HG02938 (cell line): ENCODE data around the gene SLC7A6.
A peak's percentile ranks its signal among the peaks of the same experiment; 100 is the strongest.

Source experiments
- ATAC-seq: cut with Tn5 transposase; IDR thresholded peaks from one replicate; pipeline ENCODE4 v1.9.1; 2021; ENCODE audit warnings: mild to moderate bottlenecking, moderate library complexity; ENCODE audit not compliant: unreplicated experiment

SLC7A6 gene

DNA sequence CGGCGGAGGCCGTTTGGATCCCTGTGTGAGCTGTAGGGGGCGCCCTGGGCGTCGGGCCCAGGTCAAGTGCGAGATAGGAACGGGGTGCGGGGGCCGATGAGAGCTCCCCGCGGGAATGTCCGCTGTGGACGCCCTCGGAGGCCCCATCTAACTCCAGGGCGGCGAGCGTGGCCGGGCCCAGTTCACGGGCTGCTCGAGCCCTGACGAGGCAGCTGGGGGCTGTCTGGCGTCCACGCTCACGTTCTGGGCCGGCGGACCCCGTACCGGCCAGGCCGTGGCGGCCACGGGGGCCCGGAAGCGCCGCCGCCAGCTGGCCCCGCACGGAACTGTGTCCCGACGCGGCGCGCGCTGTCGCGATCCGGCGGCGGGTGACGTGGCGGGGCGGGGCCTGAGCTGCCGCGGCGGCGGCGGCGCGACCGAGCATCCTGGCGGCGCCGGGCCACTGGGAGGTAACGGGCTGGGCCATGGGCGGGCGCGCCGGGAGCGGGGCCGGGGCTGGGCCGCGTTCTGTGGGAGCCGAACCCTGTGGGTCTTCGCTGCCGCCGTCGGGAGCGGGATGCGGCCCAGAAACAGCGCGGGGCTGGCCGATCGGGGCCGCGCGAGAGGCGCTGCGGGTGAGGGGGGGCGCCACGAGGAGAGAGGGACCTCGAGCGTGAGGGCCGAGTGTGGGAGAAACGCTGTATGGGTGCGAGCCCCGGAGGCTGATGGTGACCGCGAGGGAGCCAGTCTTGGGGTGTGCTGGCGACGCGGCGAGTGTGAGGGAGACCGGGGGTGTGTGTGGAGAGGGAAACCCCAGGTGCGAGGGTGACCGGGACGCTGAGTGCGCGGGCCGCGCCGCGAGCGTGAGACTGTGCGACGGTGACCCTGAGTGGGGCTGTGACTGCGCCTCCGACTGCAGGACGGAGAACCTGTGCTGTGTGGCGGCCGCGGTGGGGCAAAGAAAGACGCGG lies at the start of gene SLC7A6:
TSS of gene SLC7A6 (plus strand) at position 399 of the 950 bp plus-strand sequence. CDS start 10,201 bp downstream, outside the sequence.
- ATAC-seq, result peak; percentile 60

DNA sequence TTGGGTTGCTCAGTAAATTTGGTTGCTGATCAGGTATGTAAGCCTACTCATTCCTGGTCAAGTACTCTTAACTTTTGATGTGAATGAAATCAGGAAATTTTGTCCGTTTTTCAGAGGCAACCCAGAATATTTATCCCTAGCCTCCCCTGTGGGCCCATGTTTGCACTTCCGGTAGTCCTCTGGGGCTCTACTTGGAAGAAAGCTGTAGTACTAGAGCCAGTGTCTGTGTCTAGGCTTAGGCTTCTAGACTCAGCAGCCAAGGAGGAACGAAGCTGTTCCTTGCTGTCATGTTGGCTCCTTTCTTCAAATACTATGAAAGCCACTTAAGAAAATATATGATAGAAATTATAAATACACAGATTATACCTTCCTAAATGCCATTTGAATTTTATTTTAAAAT lies 49.6 kb upstream of the SLC7A6 start:
- no peak for ATAC-seq

DNA sequence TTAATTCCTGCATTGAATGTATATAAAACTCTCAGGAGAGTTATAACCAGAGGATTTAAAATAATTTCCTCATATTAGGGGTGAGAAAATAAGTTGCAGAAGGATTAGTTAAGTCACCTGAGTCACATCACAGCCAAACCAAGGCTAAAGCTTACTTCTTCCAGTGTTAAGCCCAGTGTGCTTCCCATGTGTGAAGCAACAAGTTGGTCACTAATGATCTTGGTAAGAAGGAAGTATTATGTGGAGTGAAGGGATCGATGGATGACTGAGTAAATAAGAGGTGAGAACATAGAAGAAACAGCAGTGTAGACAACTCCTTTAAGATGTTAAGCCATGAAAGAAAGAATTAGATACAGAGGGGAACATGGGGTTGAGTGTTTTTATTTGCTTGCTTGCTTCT lies 49.0 kb upstream of the SLC7A6 start:
- no peak for ATAC-seq

DNA sequence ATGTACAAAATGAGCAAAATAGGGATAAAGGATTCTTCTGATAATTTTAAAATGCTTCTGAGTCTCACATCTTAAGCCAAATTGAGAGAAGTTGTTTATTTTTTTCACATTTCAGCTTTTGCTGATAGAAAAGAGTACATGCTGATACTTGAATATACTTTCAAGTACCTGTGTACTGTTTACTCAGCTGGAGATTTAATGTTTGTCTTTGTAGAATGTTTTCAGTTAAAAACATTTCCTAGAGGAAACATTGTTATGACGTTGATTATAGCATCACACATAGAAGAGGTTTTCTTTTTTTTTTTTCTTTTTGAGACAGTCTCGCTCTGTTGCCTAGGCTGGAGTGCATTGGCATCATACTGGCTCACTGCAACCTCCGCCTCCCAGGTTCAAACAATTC lies 48.1 kb upstream of the SLC7A6 start:
- no peak for ATAC-seq

- no peak for ATAC-seq
Measured at GRCh38 chr16:68217506-68217905, 46.8 kb upstream of the SLC7A6 start.

DNA sequence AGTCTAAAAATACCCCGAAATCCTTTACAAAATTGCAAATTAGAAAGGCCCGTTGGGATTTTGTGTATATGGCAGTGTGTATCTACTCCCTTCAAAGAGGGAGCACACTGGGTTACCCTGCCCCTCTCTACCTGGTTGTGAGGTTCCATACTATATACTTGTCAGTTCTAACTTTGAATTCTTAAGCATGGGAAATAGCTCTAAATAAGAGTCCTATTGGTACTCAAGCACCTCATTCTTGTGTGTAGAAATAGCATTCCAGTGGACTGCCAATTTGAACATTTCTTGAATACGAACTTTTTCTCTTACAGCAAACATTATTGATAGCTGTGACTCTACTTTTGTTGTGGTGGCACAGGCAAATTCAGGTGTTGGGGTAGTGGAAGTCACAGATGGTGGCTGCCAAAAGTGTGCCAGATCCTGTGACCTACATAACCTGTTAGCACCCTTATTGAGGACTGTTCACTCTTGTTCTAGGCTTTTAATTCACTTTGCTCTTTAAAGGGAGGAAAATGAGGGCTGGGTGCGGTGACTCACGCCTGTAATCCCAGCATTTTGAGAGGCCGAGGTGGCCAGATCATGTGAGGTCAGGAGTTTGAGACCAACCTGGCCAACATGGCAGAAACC lies 44.5 kb upstream of the SLC7A6 start:
- ATAC-seq, result no peak

DNA sequence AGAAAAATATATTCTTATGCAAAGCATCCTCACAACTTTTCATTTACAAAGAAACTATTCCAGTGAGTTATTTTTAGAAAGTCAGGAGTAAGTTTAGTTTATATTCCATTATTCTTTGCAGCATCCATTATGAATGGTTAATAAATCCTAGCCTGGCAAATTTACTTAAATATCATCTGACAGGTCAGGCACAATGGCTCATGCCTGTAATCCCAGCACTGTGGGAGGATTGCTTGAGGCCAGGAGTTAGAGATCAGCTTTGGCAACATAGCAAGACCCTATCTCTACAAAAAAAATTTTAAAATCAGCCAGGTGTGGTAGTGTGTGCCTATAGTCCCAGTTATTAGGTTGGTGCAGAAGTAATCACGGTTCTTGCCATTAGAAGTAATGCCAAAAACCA lies 41.3 kb upstream of the SLC7A6 start:
- ATAC-seq, result no peak

DNA sequence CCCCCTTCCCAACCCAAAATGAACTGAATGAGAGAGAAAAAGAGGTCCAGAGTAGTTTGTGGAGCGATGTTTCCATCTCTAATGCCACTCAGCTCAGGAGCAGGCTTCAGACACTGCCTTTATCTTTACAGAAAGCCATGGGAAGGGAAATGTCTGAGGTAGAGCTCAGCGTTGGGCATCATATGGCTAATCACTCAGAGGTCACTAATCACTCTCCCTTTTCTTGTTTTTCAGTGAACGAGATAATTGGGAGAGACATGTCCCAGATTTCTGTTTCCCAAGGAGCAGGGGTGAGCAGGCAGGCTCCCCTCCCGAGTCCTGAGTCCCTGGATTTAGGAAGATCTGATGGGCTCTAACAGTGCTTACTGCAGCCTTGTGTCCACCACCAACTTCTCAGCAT lies 38.2 kb upstream of the SLC7A6 start:
- ATAC-seq, result no peak

- no peak for ATAC-seq
Measured at GRCh38 chr16:68227183-68227793, 37.0 kb upstream of the SLC7A6 start.

DNA sequence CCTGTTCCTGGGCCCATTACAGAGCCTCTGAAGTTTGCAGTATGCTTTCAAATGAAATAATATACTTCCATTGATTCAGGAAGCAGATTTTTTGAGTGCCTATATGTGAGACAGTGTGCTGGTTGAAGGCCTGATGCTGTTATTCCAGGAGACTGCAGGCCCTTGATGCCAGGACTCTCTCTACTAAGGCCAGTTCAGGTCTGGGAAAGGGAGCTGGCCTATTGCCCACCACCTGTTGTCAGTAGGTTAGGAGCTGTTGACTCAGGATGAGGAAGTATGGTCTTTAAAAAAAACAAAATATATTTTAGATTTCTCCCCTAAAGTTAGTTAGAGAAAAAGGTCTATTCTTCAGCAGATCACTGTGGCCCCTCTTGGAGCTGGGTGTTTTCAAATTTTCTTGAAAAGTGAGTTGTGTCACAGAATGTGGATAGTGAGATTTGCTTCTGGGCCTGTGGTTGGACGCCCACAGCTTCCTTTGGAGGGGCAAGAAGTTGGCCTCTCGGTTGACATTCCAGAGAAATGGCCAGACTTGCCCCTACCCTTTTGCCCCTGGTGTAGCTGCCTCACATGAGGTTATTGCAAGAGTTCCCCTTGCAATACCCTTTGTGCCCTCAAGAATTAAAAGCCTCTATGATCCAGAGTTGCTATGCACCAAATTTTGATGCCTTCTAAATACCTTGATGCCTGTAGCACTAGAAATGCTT lies 36.3 kb upstream of the SLC7A6 start:
- no peak for ATAC-seq

- no peak for ATAC-seq
Measured at GRCh38 chr16:68228652-68229051, 35.7 kb upstream of the SLC7A6 start.

GRCh38 chr16:68229431-68230175 lies 34.7 kb upstream of the SLC7A6 start:
- no peak for ATAC-seq

DNA sequence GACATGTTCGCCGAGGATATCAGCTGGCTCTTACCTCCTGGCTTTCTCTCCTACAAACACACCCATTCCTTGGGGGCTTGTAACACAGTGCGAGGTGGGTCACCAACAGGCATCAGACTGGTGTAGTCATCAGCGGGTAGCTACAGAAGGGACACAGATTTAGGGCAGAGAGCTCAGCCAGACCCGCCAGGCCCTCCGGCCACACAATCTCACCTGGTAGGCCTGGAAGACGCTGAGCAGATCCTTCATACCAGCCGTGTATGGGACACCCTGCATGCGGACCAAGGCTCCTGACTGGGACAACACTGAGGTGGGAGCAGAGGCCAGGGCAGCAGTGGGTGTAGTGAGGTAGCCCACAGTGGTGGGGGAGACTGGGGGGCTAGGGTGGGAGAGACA lies 34.2 kb upstream of the SLC7A6 start:
- no peak for ATAC-seq

DNA sequence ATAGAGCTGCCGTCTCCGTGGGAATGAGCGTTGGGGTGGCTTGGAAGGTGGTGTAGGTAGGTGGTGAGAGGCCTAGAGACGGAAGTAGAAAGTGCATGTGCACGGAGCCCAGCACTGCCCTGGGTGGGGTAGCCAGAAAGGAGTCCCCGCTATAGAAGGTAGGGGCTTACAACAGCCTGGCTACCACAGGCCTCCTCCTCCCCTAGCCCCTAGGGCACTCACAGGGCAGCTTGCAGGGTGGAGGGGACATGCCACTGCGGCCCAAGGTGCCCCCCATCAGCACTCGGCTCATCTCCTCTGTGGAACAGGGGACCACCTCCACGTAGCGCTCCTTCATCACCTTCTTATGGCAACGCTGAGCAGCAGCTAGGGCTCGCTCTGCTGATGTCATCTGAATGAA lies 33.4 kb upstream of the SLC7A6 start:
- ATAC-seq, result no peak

GRCh38 chr16:68231384-68232136 lies 32.8 kb upstream of the SLC7A6 start:
- no peak for ATAC-seq

DNA sequence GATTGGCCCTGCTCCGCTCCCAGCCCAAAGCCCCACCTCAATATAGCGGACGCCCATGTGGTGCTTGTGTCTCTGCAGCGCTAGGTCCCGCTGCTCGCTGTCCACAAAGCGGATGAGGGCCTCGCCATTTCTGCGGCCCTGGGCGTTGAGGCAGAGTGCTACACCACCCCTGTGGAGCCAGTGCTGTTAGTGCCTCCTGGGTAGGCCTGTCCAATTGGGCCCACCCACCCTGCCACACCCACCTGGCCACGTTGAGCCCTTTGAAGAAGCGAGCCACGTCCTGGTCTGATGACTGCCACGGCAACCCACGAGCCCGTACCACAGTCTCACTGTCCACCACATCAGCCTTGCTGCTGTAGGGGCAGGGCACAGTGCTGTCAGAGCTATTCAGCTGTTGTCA lies 32.0 kb upstream of the SLC7A6 start:
- no peak for ATAC-seq

DNA sequence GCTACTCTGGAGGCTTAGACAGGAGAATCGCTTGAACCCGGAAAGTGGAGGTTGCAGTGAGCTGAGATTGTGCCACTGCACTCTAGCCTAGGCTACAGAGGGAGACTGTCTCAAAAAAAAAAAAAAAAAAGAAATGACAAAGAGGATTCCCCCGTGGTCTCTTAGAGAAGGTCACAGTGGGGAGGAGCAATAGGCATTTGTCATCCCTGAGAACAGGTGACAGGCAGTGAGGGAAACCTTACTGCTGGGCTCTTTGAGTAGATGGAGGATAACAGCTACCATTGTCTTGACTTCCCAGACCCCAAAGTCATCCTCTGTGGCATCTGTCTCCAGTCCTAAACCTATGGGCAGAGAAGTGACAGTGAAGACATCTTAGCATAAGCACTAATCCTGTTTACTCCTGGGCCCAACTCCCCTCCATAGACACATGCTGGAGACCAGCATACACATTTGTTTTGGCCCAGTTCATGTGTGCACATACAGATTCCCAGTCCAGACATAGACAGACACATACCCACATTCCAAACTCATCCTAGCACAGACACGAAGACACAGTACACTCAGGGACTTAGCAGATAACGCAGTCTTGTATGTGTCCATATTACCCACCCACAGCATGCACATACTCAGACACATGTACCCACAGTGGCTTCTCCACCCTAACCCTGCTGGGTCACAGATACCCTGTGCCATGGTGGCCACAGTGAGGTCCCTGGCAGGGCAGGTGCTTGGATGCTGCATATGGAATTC lies 31.1 kb upstream of the SLC7A6 start:
- no peak for ATAC-seq

DNA sequence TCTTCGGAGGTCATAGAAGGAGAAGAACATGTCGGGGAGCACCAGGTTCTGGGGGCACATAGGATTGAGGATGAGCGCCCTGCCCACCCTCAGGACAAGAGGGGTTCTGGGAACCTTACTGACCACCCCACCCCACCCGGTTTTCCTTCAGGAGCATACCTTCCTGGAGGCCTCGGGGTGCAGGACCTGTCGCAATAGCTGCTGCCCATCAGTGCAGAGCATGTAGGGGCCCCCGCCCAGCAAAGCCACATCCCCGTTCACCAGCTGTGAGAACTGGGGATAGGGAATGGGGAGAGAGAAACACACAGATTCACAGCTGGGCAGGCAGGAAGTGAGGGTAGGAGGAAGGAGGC lies 30.5 kb upstream of the SLC7A6 start:
- no peak for ATAC-seq
